Activated CD8-positive, alpha-beta T cell treated with anti-CD3 and anti-CD28 coated beads, Interleukin-2, amount 10 ng/mL, durations not matched to agents 7 days and 5 days (primary cell): ENCODE measurements around the gene SH3BP5. TPM values are rescaled to one million over a fixed set of nuclear protein-coding genes. Genes with fewer than 3 reads are reported as not detected.

Experiments used
- ATAC-seq: fragments of 150-1000 bp; cut with Tn5 transposase; one replicate; pipeline ENCODE4 v1.10.0; 2021; ENCODE audit warnings: moderate library complexity
- CTCF ChIA-PET: fragments of 350-600 bp; sonication (Branson Sonifier 250); formaldehyde crosslinking; loops from one replicate; lab custom pipeline; 2021; ENCODE audit warnings: antibody characterized with exemption; lab: Charles Lee
- POLR2A ChIA-PET: fragments of 350-600 bp; sonication (Branson Sonifier 250); formaldehyde crosslinking; loops from one replicate; lab custom pipeline; 2021; ENCODE audit warnings: antibody characterized with exemption; lab: Charles Lee
- DNase-seq: peaks from one replicate; pipeline ENCODE4 v3.0.0-alpha.2; 2020
- H3K27ac Mint-ChIP-seq: one replicate; pipeline ENCODE4 v1.8.0; 2021; ENCODE audit warnings: mild to moderate bottlenecking, mixed read lengths
- H3K27me3 Mint-ChIP-seq: one replicate; pipeline ENCODE4 v1.8.0; 2021; ENCODE audit warnings: low read depth, mixed read lengths
- H3K36me3 Mint-ChIP-seq: one replicate; pipeline ENCODE4 v1.8.0; 2021; ENCODE audit warnings: low read depth, mixed read lengths
- H3K4me1 Mint-ChIP-seq: one replicate; pipeline ENCODE4 v1.8.0; 2021; ENCODE audit warnings: low read depth, mixed read lengths
- H3K4me3 Mint-ChIP-seq: one replicate; pipeline ENCODE4 v1.8.0; 2021; ENCODE audit warnings: mild to moderate bottlenecking, mixed read lengths
- H3K9me3 Mint-ChIP-seq: one replicate; pipeline ENCODE4 v1.8.0; 2022; ENCODE audit warnings: mixed read lengths; ENCODE audit not compliant: insufficient read depth
- total RNA-seq, 2 experiments: library from RNA; stranded (reverse); gene quantifications; one replicate each; pipeline ENCODE4 v1.2.3, GENCODE V29; 2021

SH3BP5 gene
- total RNA-seq, 2 experiments from 2014 or later: 12.6 to 15.0 TPM

- Mint-ChIP-seq H3K27me3 (no peaks in the 10 kb centered on the region), H3K36me3 (peaks cover 2% of the 10 kb centered on the region), H3K4me1 (peaks cover 44% of the 10 kb centered on the region), H3K9me3 (no peaks in the 10 kb centered on the region), H3K4me3 (no peak overlapping the region), H3K27ac (peak overlapping the region; percentile 40)
- ATAC-seq (peak; percentile 95), DNase-seq (peak; percentile 64)
- CTCF ChIA-PET: interaction anchor here (0.7 to 2.7 kb wide), 8 partner anchors 10 to 67 kb away, joined by 3 to 19 read pairs (median 4); partner anchors contain the start of gene SH3BP5
- POLR2A ChIA-PET: interaction anchor here (0.6 kb wide), 1 partner anchor 237 kb away, joined by 3 read pairs; no protein-coding TSS in a partner anchor
Observed at GRCh38 chr3:15310491-15311370, 21.7 kb downstream of the SH3BP5 start.

GRCh38 chr3:15309662-15310335 lies 22.6 kb downstream of the SH3BP5 start:
- Mint-ChIP-seq H3K4me1 (peaks cover 40% of the 10 kb centered on the region), H3K27me3 (no peaks in the 10 kb centered on the region), H3K4me3 (no peak overlapping the region), H3K27ac (peak overlapping the region; percentile 40), H3K9me3 (no peaks in the 10 kb centered on the region), H3K36me3 (peaks cover 2% of the 10 kb centered on the region)
- POLR2A ChIA-PET: interaction anchor here (1.1 kb wide), 1 partner anchor 14 kb away, joined by 3 read pairs; no protein-coding TSS in a partner anchor
- no peak for DNase-seq
- ATAC-seq: no peak
- CTCF ChIA-PET: interaction anchor here (0.7 to 2.7 kb wide), 10 partner anchors 9 to 68 kb away, joined by 3 to 19 read pairs (median 4); partner anchors contain the start of gene SH3BP5

DNA sequence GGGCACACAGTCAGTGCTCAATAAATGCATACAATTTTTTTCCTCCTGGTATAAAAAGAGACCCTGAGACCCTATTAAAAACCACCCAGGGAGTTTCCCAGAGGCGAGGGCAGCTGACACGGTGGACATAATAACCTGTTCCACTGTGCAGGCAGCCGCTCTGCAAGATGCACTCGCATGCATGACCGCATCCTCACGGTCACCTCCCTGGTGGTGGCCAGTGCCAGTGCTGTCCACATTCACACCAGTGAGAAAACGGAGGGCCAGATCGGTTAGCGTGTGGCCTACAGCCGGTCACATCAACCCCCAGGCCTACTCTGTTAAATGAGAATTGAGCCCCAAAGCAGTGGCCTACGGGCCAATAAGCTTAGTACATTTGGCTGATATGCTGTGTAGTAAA lies 24.8 kb downstream of the SH3BP5 start:
- H3K27ac Mint-ChIP-seq: no peak overlapping the region

GRCh38 chr3:15306979-15307359 lies 25.4 kb downstream of the SH3BP5 start:
- no peak for DNase-seq
- no peak overlapping the region for H3K4me3 Mint-ChIP-seq
- POLR2A ChIA-PET: interaction anchor here (0.5 to 1.2 kb wide), 2 partner anchors 9 to 15 kb away, joined by 3 read pairs; no protein-coding TSS in a partner anchor

More for the DNA sequence above, 24.8 kb downstream of the SH3BP5 start:
- Mint-ChIP-seq H3K27me3 (no peaks in the 10 kb centered on the region), H3K9me3 (no peaks in the 10 kb centered on the region), H3K4me1 (peaks cover 35% of the 10 kb centered on the region), H3K4me3 (no peak overlapping the region), H3K36me3 (peaks cover 11% of the 10 kb centered on the region)
- CTCF ChIA-PET: interaction anchor here (0.7 to 2.0 kb wide), 4 partner anchors 16 to 256 kb away, joined by 3 to 8 read pairs (median 4); partner anchors contain the start of gene SH3BP5
- ATAC-seq: no peak
- DNase-seq: no peak
- POLR2A ChIA-PET: interaction anchor here (1.2 kb wide), 1 partner anchor 10 kb away, joined by 3 read pairs; no protein-coding TSS in a partner anchor

GRCh38 chr3:15305359-15305844 lies 27.0 kb downstream of the SH3BP5 start:
- DNase-seq (no peak), ATAC-seq (no peak)
- Mint-ChIP-seq H3K9me3 (no peaks in the 10 kb centered on the region), H3K27me3 (no peaks in the 10 kb centered on the region), H3K4me3 (no peak overlapping the region), H3K27ac (no peak overlapping the region), H3K36me3 (peaks cover 24% of the 10 kb centered on the region), H3K4me1 (peaks cover 28% of the 10 kb centered on the region)
- POLR2A ChIA-PET: no interaction called here
- CTCF ChIA-PET: interaction anchor here (0.8 to 1.0 kb wide), 2 partner anchors 27 to 53 kb away, joined by 3 read pairs; partner anchors contain the start of gene SH3BP5

More at GRCh38 chr3:15306979-15307359, 25.4 kb downstream of the SH3BP5 start:
- Mint-ChIP-seq H3K9me3 (no peaks in the 10 kb centered on the region), H3K27ac (no peak overlapping the region), H3K36me3 (peaks cover 15% of the 10 kb centered on the region), H3K27me3 (no peaks in the 10 kb centered on the region), H3K4me1 (peaks cover 31% of the 10 kb centered on the region)
- no peak for ATAC-seq
- CTCF ChIA-PET: interaction anchor here (0.7 to 2.0 kb wide), 7 partner anchors 10 to 256 kb away, joined by 3 to 8 read pairs (median 3); no protein-coding TSS in a partner anchor

DNA sequence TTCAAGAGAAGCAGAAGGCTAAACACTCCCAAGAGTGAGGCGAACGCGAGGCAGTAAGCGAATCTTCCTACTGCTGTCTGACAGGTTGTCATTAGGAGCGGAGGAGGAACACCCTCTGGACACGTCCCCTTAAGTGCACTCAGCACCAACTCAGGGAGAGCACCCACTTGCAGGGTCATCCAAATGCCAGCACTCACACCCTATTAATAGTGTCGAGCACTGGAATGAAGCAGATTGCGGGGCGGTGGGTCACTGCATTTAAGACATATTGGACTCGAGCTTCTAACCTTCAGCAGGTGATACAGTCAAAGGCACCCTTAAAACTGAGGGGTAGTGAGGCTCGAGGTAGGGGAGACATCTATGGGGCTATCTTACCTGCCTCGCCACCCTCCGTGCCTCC lies 28.7 kb downstream of the SH3BP5 start:
- no peak for ATAC-seq
- CTCF ChIA-PET: interaction anchor here (1.2 to 1.4 kb wide), 2 partner anchors 8 to 36 kb away, joined by 5 to 8 read pairs; no protein-coding TSS in a partner anchor
- H3K4me1 Mint-ChIP-seq: peaks cover 23% of the 10 kb centered on the region

GRCh38 chr3:15303216-15303615 lies 29.2 kb downstream of the SH3BP5 start:
- POLR2A ChIA-PET: no interaction called here
- peaks cover 26% of the 10 kb centered on the region for H3K4me1 Mint-ChIP-seq

More for the DNA sequence above, 28.7 kb downstream of the SH3BP5 start:
- no peaks in the 10 kb centered on the region for H3K9me3 Mint-ChIP-seq
- POLR2A ChIA-PET: no interaction called here
- peaks cover 25% of the 10 kb centered on the region for H3K36me3 Mint-ChIP-seq
- no peak overlapping the region for H3K4me3 Mint-ChIP-seq
- DNase-seq: no peak
- peak overlapping the region; percentile 79 for H3K27ac Mint-ChIP-seq
- H3K27me3 Mint-ChIP-seq: peaks cover under 1% of the 10 kb centered on the region

DNA sequence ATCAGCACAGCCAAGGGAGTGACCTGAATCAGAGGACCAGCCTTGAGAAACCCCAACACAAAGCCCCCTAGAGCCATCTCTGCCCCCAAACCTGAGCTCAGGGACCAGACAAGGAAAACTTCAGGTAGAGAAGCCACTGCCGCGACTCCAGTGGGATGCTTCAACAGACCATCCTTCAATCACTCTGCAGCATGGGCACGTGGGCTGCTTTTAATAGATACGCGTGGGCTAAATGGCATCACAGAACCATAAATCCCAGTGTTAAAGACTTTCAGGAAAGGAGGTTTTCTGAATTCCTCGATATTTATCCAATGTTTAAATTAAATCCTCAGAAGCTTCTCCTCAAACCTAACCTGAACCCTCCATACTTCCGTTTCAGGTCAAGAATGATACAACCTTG lies 30.6 kb downstream of the SH3BP5 start:
- ChIA-PET POLR2A (no interaction called here), CTCF (interaction anchor here (1.3 kb wide), 2 partner anchors 9 to 15 kb away, joined by 3 to 4 read pairs; no protein-coding TSS in a partner anchor)
- DNase-seq (no peak), ATAC-seq (no peak)
- H3K36me3 Mint-ChIP-seq: peaks cover 31% of the 10 kb centered on the region
- H3K4me1 Mint-ChIP-seq: peaks cover 33% of the 10 kb centered on the region
- H3K27ac Mint-ChIP-seq: no peak overlapping the region
- H3K4me3 Mint-ChIP-seq: no peak overlapping the region
- H3K9me3 Mint-ChIP-seq: no peaks in the 10 kb centered on the region
- H3K27me3 Mint-ChIP-seq: peaks cover 9% of the 10 kb centered on the region

More at GRCh38 chr3:15303216-15303615, 29.2 kb downstream of the SH3BP5 start:
- Mint-ChIP-seq H3K27me3 (peaks cover 4% of the 10 kb centered on the region), H3K4me3 (no peak overlapping the region), H3K36me3 (peaks cover 28% of the 10 kb centered on the region), H3K27ac (no peak overlapping the region), H3K9me3 (no peaks in the 10 kb centered on the region)
- DNase-seq (no peak), ATAC-seq (no peak)
- CTCF ChIA-PET: no interaction called here

DNA sequence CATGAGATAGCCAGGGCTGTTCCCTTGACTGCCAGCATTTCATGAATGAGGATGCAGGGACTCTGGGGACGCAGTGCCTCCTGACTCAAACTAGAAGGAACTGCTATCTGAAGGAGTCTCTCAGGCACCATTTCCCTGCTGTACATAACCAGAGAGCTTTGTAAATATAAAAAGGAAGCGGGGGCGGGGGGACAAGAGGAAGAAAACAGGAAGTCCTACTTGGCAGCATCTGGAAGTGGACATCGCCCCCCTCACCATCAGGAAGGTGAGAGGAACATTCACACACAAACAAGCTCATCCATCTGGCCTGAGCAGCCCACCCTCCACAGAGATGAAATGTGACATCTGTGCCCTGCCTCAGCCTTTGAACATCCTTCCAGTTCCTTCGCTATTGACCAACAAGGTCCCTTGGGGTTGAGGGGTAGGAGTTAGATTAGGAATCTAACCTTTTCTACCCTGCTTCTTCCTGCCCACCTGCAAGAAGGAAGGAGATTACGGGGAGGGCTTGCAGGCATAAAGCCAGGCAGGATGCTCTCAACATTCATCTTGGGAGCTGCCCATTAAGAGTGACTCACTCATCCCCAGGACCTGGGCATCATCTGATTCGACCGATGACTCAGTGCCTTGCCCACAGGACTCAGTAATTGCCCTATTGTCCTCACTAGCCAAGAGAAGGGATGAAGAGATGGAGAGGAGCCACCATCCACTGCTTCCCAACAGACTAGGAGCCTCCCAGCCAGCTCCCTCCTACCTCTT lies 31.9 kb downstream of the SH3BP5 start:
- POLR2A ChIA-PET: interaction anchor here (0.8 kb wide), 1 partner anchor 106 kb away, joined by 3 read pairs; no protein-coding TSS in a partner anchor
- DNase-seq: no peak
- H3K4me1 Mint-ChIP-seq: peaks cover 34% of the 10 kb centered on the region

DNA sequence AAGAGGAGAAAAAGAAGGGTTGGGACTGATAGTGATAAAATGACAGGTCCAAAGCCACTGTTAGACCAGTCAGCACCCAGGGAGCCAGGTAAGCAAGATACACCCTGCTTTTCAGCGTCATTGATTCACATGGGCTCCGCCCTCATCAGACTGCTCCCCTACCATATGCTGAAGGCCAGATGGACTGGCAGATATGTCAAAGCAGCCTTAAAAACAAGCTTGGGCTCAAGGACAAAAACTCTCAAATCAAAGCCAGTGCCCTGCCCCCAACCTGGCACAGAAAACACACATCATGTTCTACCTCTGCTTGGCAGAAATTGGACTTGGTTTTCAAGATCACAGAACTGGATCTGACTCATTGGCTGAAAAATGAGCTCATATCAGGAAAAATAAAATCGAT lies 33.4 kb downstream of the SH3BP5 start:
- Mint-ChIP-seq H3K9me3 (no peaks in the 10 kb centered on the region), H3K4me3 (no peak overlapping the region), H3K27ac (no peak overlapping the region), H3K4me1 (peaks cover 33% of the 10 kb centered on the region), H3K27me3 (peaks cover 22% of the 10 kb centered on the region), H3K36me3 (peaks cover 32% of the 10 kb centered on the region)
- POLR2A ChIA-PET: no interaction called here
- DNase-seq: no peak
- ATAC-seq: no peak
- CTCF ChIA-PET: interaction anchor here (0.7 kb wide), 1 partner anchor 1016 kb away, joined by 3 read pairs; no protein-coding TSS in a partner anchor

More for the DNA sequence above, 31.9 kb downstream of the SH3BP5 start:
- H3K9me3 Mint-ChIP-seq: no peaks in the 10 kb centered on the region
- CTCF ChIA-PET: interaction anchor here (0.7 to 1.3 kb wide), 4 partner anchors 10 to 33 kb away, joined by 3 to 4 read pairs (median 3); no protein-coding TSS in a partner anchor
- H3K27me3 Mint-ChIP-seq: peaks cover 12% of the 10 kb centered on the region
- H3K27ac Mint-ChIP-seq: no peak overlapping the region
- no peak for ATAC-seq
- H3K4me3 Mint-ChIP-seq: no peak overlapping the region
- H3K36me3 Mint-ChIP-seq: peaks cover 31% of the 10 kb centered on the region
